Measurements from ENCODE around the gene S100Z.

- TF ChIP-seq CTCF (IDR thresholded peaks at IDR 0.05): no peak
- no peak for TF ChIP-seq SIN3A (IDR thresholded peaks at IDR 0.05; ENCODE audit: borderline replicate concordance, insufficient read depth, low read depth, low read length)
- TF ChIP-seq POLR2AphosphoS5 (IDR thresholded peaks at IDR 0.05; ENCODE audit: low read depth, low read length): peak; percentile 31; the same call in 1 of the 2 replicates
- TF ChIP-seq TCF7L2 (IDR thresholded peaks at IDR 0.05; ENCODE audit: low read depth, low read length): peak; percentile 45; the same call in 1 of the 2 replicates
Observed at GRCh38 chr5:76838481-76839261, 11.1 kb upstream of the S100Z start.

Measured in Panc1 (cell line).